IMR-90 (cell line): ENCODE results near the gene PRSS22. TPM values are rescaled to one million over a fixed set of nuclear protein-coding genes. Genes with fewer than 3 reads are reported as not detected.

Source experiments
- ATAC-seq: fragments of 200-7000 bp; cut with Tn5 transposase; 2 replicates; pipeline ENCODE4 v1.9.1; 2020; ENCODE audit warnings: low read depth, mild to moderate bottlenecking, moderate library complexity
- BruUV-seq: library from RNA; stranded (reverse); fragments of 400-500 nt; replicated peaks from 2 replicates; lab custom pipeline; 2021; lab: Mats Ljungman, UMichigan
- CTCF ChIA-PET: fragments of 300-600 bp; formaldehyde crosslinking; extraction: SDS; loops from one replicate; lab custom pipeline; 2021; ENCODE audit warnings: antibody characterized with exemption; lab: Yijun Ruan, JAX
- POLR2A ChIA-PET: fragments of 300-600 bp; sonication (Branson Sonifier 250); formaldehyde crosslinking; loops from one replicate; lab custom pipeline; 2022; ENCODE audit warnings: antibody characterized with exemption; ENCODE audit not compliant: unreplicated experiment; lab: Charles Lee
- DNase-seq: peaks from one replicate; pipeline ENCODE4 v3.0.0; 2013
- H2AFZ ChIP-seq: replicated peaks from 2 replicates; pipeline ENCODE3; 2013; ENCODE audit warnings: low read length, mild to moderate bottlenecking; ENCODE audit not compliant: poor library complexity
- H2AK5ac ChIP-seq: 2 replicates; pipeline ENCODE4 v1.6.1; 2013; ENCODE audit warnings: low read depth, low read length, inconsistent platforms
- H2AK9ac ChIP-seq: replicated peaks from 2 replicates; pipeline ENCODE3; 2013; ENCODE audit warnings: mild to moderate bottlenecking, low read depth, low read length, moderate library complexity; ENCODE audit not compliant: poor library complexity
- H2BK120ac ChIP-seq: 2 replicates; pipeline ENCODE4 v1.6.1; 2013; ENCODE audit warnings: low read depth, low read length, inconsistent platforms
- H2BK15ac ChIP-seq: 3 replicates; pipeline ENCODE4 v1.6.1; 2013; ENCODE audit warnings: low read depth, low read length, inconsistent platforms
- H2BK20ac ChIP-seq: 2 replicates; pipeline ENCODE4 v1.6.1; 2013; ENCODE audit warnings: low read depth, mild to moderate bottlenecking, inconsistent platforms, low read length, moderate library complexity
- H2BK5ac ChIP-seq: 2 replicates; pipeline ENCODE4 v1.6.1; 2013; ENCODE audit warnings: mild to moderate bottlenecking, low read depth, low read length, inconsistent platforms; ENCODE audit not compliant: poor library complexity, severe bottlenecking
- H3K14ac ChIP-seq: replicated peaks from 2 replicates; pipeline ENCODE4 v1.6.1; 2013; ENCODE audit warnings: low read depth, low read length, inconsistent platforms
- H3K18ac ChIP-seq: 2 replicates; pipeline ENCODE4 v1.6.1; 2013; ENCODE audit warnings: low read depth, low read length, control low read depth
- H3K23ac ChIP-seq: 2 replicates; pipeline ENCODE4 v1.6.1; 2013; ENCODE audit warnings: low read depth, low read length, inconsistent platforms
- H3K27ac ChIP-seq: 2 replicates; pipeline ENCODE4 v1.5.1; 2013; ENCODE audit warnings: mild to moderate bottlenecking, control low read depth, low read length; ENCODE audit not compliant: insufficient read depth
- H3K27me3 ChIP-seq: 2 replicates; pipeline ENCODE4 v1.6.1; 2013; ENCODE audit warnings: low read length; ENCODE audit not compliant: control insufficient read depth, insufficient read depth
- H3K36me3 ChIP-seq: 2 replicates; pipeline ENCODE4 v1.6.1; 2013; ENCODE audit warnings: low read length, mixed read lengths; ENCODE audit not compliant: control insufficient read depth, insufficient read depth
- H3K4ac ChIP-seq: 2 replicates; pipeline ENCODE4 v1.6.1; 2013; ENCODE audit warnings: low read depth, low read length, inconsistent platforms
- H3K4me1 ChIP-seq: 2 replicates; pipeline ENCODE4 v1.6.1; 2013; ENCODE audit warnings: low read length, mixed read lengths; ENCODE audit not compliant: control insufficient read depth, insufficient read depth
- H3K4me2 ChIP-seq: 2 replicates; pipeline ENCODE4 v1.6.1; 2013; ENCODE audit warnings: low read depth, mild to moderate bottlenecking, control low read depth, low read length, moderate library complexity
- H3K4me3 ChIP-seq: 2 replicates; pipeline ENCODE4 v1.5.1; 2013; ENCODE audit warnings: low read depth, mild to moderate bottlenecking, control low read depth, low read length, moderate library complexity; ENCODE audit not compliant: insufficient read depth
- H3K56ac ChIP-seq: 2 replicates; pipeline ENCODE4 v1.6.1; 2013; ENCODE audit warnings: low read length, inconsistent platforms; ENCODE audit not compliant: insufficient read depth; ENCODE audit errors: extremely low read depth
- H3K79me1 ChIP-seq, 2 experiments: 2 replicates each; pipeline ENCODE4 v1.6.1; 2013; ENCODE audit warnings: low read length in 2 of 2, inconsistent platforms in 1 of 2, low read depth in 1 of 2
- H3K9ac ChIP-seq: 2 replicates; pipeline ENCODE4 v1.6.1; 2013; ENCODE audit warnings: low read depth, low read length, control low read depth
- H3K9me1 ChIP-seq: 2 replicates; pipeline ENCODE4 v1.6.1; 2013; ENCODE audit warnings: low read length, inconsistent platforms; ENCODE audit not compliant: insufficient read depth
- H3K9me3 ChIP-seq: 2 replicates; pipeline ENCODE4 v1.6.1; 2013; ENCODE audit warnings: low read length; ENCODE audit not compliant: control insufficient read depth, insufficient read depth
- H4K20me1 ChIP-seq: 2 replicates; pipeline ENCODE4 v1.6.1; 2013; ENCODE audit warnings: low read length, inconsistent platforms; ENCODE audit not compliant: insufficient read depth
- H4K5ac ChIP-seq: 2 replicates; pipeline ENCODE4 v1.6.1; 2013; ENCODE audit warnings: mild to moderate bottlenecking, low read depth, low read length, control low read depth
- H4K8ac ChIP-seq, 2 experiments: 2 replicates each; pipeline ENCODE4 v1.6.1; 2013; ENCODE audit warnings: low read depth in 2 of 2, low read length in 2 of 2, control low read depth in 1 of 2, inconsistent platforms in 1 of 2
- H4K91ac ChIP-seq: 2 replicates; pipeline ENCODE4 v1.6.1; 2013; ENCODE audit warnings: low read depth, low read length, inconsistent platforms; ENCODE audit not compliant: insufficient read depth
- BHLHE40 ChIP-seq: fragments of 150-350 bp; IDR thresholded peaks from 2 replicates; pipeline ENCODE4 v1.6.1; 2016; ENCODE audit warnings: mild to moderate bottlenecking, low read depth, low read length
- FOS ChIP-seq: fragments of 150-350 bp; IDR thresholded peaks from 2 replicates; pipeline ENCODE4 v1.6.1; 2016; ENCODE audit warnings: low read depth, low read length
- MAFK ChIP-seq: IDR thresholded peaks from 2 replicates; pipeline ENCODE4 v1.6.1; 2012; ENCODE audit warnings: low read depth, low read length, improper control_type of control experiment
- MXI1 ChIP-seq: IDR thresholded peaks from 2 replicates; pipeline ENCODE4 v1.6.1; 2012; ENCODE audit warnings: low read depth, mild to moderate bottlenecking, low read length, moderate library complexity, borderline replicate concordance
- RCOR1 ChIP-seq: IDR thresholded peaks from 2 replicates; pipeline ENCODE4 v1.6.1; 2012; ENCODE audit warnings: mild to moderate bottlenecking, low read length, improper control_type of control experiment; ENCODE audit not compliant: insufficient replicate concordance
- RFX5 ChIP-seq: IDR thresholded peaks from 2 replicates; pipeline ENCODE4 v1.8.0; 2012; ENCODE audit warnings: low read depth, mild to moderate bottlenecking, low read length, moderate library complexity
- SMC3 ChIP-seq: fragments of 150-350 bp; IDR thresholded peaks from 2 replicates; pipeline ENCODE4 v1.6.1; 2016; ENCODE audit warnings: low read depth, mild to moderate bottlenecking, antibody characterized with exemption, low read length, moderate library complexity
- USF2 ChIP-seq: fragments of 150-350 bp; IDR thresholded peaks from 2 replicates; pipeline ENCODE4 v1.6.1; 2017; ENCODE audit warnings: mild to moderate bottlenecking, antibody characterized with exemption, low read length, low read depth
- WGBS, 2 experiments: methylation state at CpG; one replicate each; pipeline versions ENCODE4 v1.1.5 to v1.1.7; 2013; ENCODE audit warnings: missing lambda C conversion rate in 2 of 2; ENCODE audit not compliant: insufficient read length in 1 of 2; ENCODE audit errors: extremely low coverage in 2 of 2; 5-methylcytosine and 5-hydroxymethylcytosine counted together
- dilution Hi-C: fragments of 300-500 bp; cut with HindIII; formaldehyde crosslinking; loops from one replicate; pipeline ENCODE4 v1.14.3; 2018; ENCODE audit warnings: low sequenced_read_pairs; ENCODE audit not compliant: unreplicated experiment
- in situ Hi-C: fragments of 300-500 bp; cut with MboI; formaldehyde crosslinking; loops from 3 replicates; pipeline ENCODE4 v1.14.3; 2019; ENCODE audit warnings: low sequenced_read_pairs, inconsistent platforms, mixed read lengths
- intact Hi-C: fragments of 100-400 bp; cut with micrococcal nuclease; formaldehyde crosslinking; loops from 2 replicates; pipeline ENCODE4 v1.10.0; 2022
- polyA plus RNA-seq, 3 experiments: library from polyadenylated mRNA; depleted of rRNA; stranded (reverse); fragments of >200 nt; gene quantifications; 2 replicates each; pipeline ENCODE4 v1.2.3, GENCODE V29; 2012; ENCODE audit warnings: low replicate concordance in 1 of 3
- total RNA-seq: library from RNA; depleted of rRNA; stranded (reverse); fragments of >200 nt; gene quantifications from 2 replicates; pipeline ENCODE4 v1.2.3, GENCODE V29; 2012

Gene PRSS22
- total and polyA plus RNA-seq, 2 of the 4 experiments (the other 2 are of a cell fraction): not detected

GRCh38 chr16:2874032-2874911, 16.3 kb upstream of the PRSS22 start:
- H3K56ac ChIP-seq: no peak overlapping the region
- no peaks in the 10 kb centered on the region for H3K9me1 ChIP-seq
- H3K18ac ChIP-seq: no peak overlapping the region
- peak overlapping the region; percentile 34 for H4K5ac ChIP-seq
- H3K27me3 ChIP-seq: no peaks in the 10 kb centered on the region
- no peaks in the 10 kb centered on the region for H3K79me1 ChIP-seq
- dilution Hi-C loops: no loop called here
- H3K4me1 ChIP-seq: no peaks in the 10 kb centered on the region
- no peak overlapping the region for H2BK120ac ChIP-seq
- ChIA-PET POLR2A (interaction anchor here (0.6 kb wide), 1 partner anchor 122 kb away, joined by 4 read pairs; the partner anchor contains the start of gene SRRM2), CTCF (interaction anchor here (0.6 kb wide), 1 partner anchor 33 kb away, joined by 10 read pairs; no protein-coding TSS in a partner anchor)
- no peak overlapping the region for H2AK9ac ChIP-seq
- no peak overlapping the region for H2BK5ac ChIP-seq
- H4K20me1 ChIP-seq: no peaks in the 10 kb centered on the region
- WGBS, 2 experiments: 68% methylated on average over 6 of the region's 21 CpGs; no CpG with 5 or more reads in 1 of the 2 experiments
- TF ChIP-seq RFX5 (no peak), USF2 (no peak), RCOR1 (no peak), BHLHE40 (no peak), FOS (no peak), MXI1 (no peak), MAFK (no peak), SMC3 (no peak)
- H2AK5ac ChIP-seq: peak overlapping the region; percentile 20; the same call in 1 of the 2 replicates
- no TSS peak for BruUV-seq
- in situ Hi-C loops: no loop called here
- no peaks in the 10 kb centered on the region for H3K9me3 ChIP-seq
- no peak overlapping the region for H4K91ac ChIP-seq
- H4K8ac ChIP-seq: peak overlapping the region; percentile 89 to 90; a peak in 3 of 4 replicates
- no peak overlapping the region for H3K4me2 ChIP-seq
- DNase-seq (no peak), ATAC-seq (no peak)
- H3K27ac ChIP-seq: no peak overlapping the region
- H2BK15ac ChIP-seq: no peak overlapping the region
- peak overlapping the region; percentile 7; the same call in 1 of the 2 replicates for H3K9ac ChIP-seq
- intact Hi-C loops: no loop called here
- no peak overlapping the region for H3K23ac ChIP-seq
- H2BK20ac ChIP-seq: no peak overlapping the region
- H3K14ac ChIP-seq: no peak overlapping the region
- no peak overlapping the region for H3K4me3 ChIP-seq
- H3K36me3 ChIP-seq: no peaks in the 10 kb centered on the region
- H2AFZ ChIP-seq: peak overlapping the region; percentile 46
- H3K4ac ChIP-seq: no peak overlapping the region
